A673 (cell line): Measurements from ENCODE around the gene DIMT1. TPM values are rescaled to one million over a fixed set of nuclear protein-coding genes. Genes with fewer than 3 reads are reported as not detected.

Source experiments
- BruUV-seq: library from RNA; stranded (reverse); fragments of 400-500 nt; replicated peaks from 2 replicates; lab custom pipeline; 2021; lab: Mats Ljungman, UMichigan
- CTCF ChIA-PET: fragments of 300-600 bp; sonication (Branson Sonifier 250); formaldehyde crosslinking; loops from one replicate; lab custom pipeline; 2022; ENCODE audit warnings: antibody characterized with exemption; lab: Charles Lee
- POLR2A ChIA-PET: fragments of 300-600 bp; sonication (Branson Sonifier 250); formaldehyde crosslinking; loops from one replicate; lab custom pipeline; 2022; ENCODE audit warnings: antibody characterized with exemption; ENCODE audit not compliant: low non-redundant PET; lab: Charles Lee
- DNase-seq: peaks from one replicate; pipeline ENCODE4 v3.0.0-alpha.2; 2015; ENCODE audit warnings: low spot score
- H3K27ac ChIP-seq: fragments of 200-600 bp; sonication (generic); 2 replicates; pipeline ENCODE4 v1.5.1; 2016; ENCODE audit warnings: mixed run types, low read depth, mild to moderate bottlenecking, mixed read lengths, antibody characterized with exemption, low read length; ENCODE audit not compliant: poor library complexity, severe bottlenecking
- H3K27me3 ChIP-seq: fragments of 200-600 bp; sonication (generic); replicated peaks from 2 replicates; pipeline ENCODE4 v1.6.1; 2017; ENCODE audit warnings: mixed run types, low read depth, mild to moderate bottlenecking, mixed read lengths, antibody characterized with exemption, low read length; ENCODE audit not compliant: insufficient read depth, poor library complexity
- H3K36me3 ChIP-seq: fragments of 200-600 bp; sonication (generic); 2 replicates; pipeline ENCODE4 v1.6.1; 2016; ENCODE audit warnings: mixed run types, mild to moderate bottlenecking, mixed read lengths, antibody characterized with exemption, low read length; ENCODE audit not compliant: insufficient read depth, poor library complexity, severe bottlenecking
- H3K4me1 ChIP-seq: fragments of 200-600 bp; sonication (generic); 2 replicates; pipeline ENCODE4 v1.6.1; 2017; ENCODE audit warnings: mixed run types, mild to moderate bottlenecking, mixed read lengths, antibody characterized with exemption, low read length; ENCODE audit not compliant: insufficient read depth, poor library complexity, severe bottlenecking
- H3K4me3 ChIP-seq: fragments of 200-600 bp; sonication (generic); 2 replicates; pipeline ENCODE4 v1.5.1; 2016; ENCODE audit warnings: low read depth, mixed run types, mild to moderate bottlenecking, mixed read lengths, low read length; ENCODE audit not compliant: poor library complexity, severe bottlenecking
- H3K9me3 ChIP-seq: fragments of 200-600 bp; sonication (generic); 2 replicates; pipeline ENCODE4 v1.6.1; 2016; ENCODE audit warnings: mixed run types, low read depth, mild to moderate bottlenecking, mixed read lengths, antibody characterized with exemption, low read length; ENCODE audit not compliant: poor library complexity, severe bottlenecking
- CTCF ChIP-seq: fragments of 300-800, 200-600 bp; sonication (generic); conservative IDR thresholded peaks from 2 replicates; pipeline ENCODE4 v1.5.1; 2017; ENCODE audit warnings: low read depth, mild to moderate bottlenecking, antibody characterized with exemption, low read length, moderate library complexity, mixed read lengths
- EZH2 ChIP-seq: fragments of 200-600 bp; sonication (generic); IDR thresholded peaks from 2 replicates; pipeline ENCODE4 v1.6.1; 2017; ENCODE audit warnings: borderline replicate concordance, low read depth, mild to moderate bottlenecking, mixed read lengths, antibody characterized with exemption, low read length; ENCODE audit not compliant: poor library complexity, severe bottlenecking
- intact Hi-C: fragments of 100-400 bp; cut with micrococcal nuclease; formaldehyde crosslinking; loops from one replicate; pipeline ENCODE4 v1.10.0; 2022; ENCODE audit not compliant: unreplicated experiment
- total RNA-seq: library from RNA; stranded (reverse); gene quantifications from 2 replicates; pipeline ENCODE4 v1.2.3, GENCODE V29; 2021

DIMT1 gene
- total RNA-seq, 1 experiment from 2014 or later, result 55.1 TPM

- intact Hi-C loops, result no loop called here
- no TSS peak for BruUV-seq
- Histone ChIP-seq H3K9me3 (no peaks in the 10 kb centered on the region), H3K4me1 (no peaks in the 10 kb centered on the region), H3K36me3 (peaks cover 93% of the 10 kb centered on the region), H3K27me3 (no peaks in the 10 kb centered on the region), H3K4me3 (no peak overlapping the region), H3K27ac (no peak overlapping the region)
- TF ChIP-seq CTCF (no peak), EZH2 (no peak)
- DNase-seq, result no peak
- CTCF ChIA-PET, result no interaction called here
- POLR2A ChIA-PET, result no interaction called here
These were observed 16.9 kb downstream of the DIMT1 start for GRCh38 chr5:62386824-62387223.

- CTCF ChIA-PET, result no interaction called here
- intact Hi-C loops, result no loop called here
- TF ChIP-seq EZH2 (no peak), CTCF (no peak)
These were observed 17.8 kb downstream of the DIMT1 start for GRCh38 chr5:62385816-62386400.

GRCh38 chr5:62385131-62385530 lies 18.6 kb downstream of the DIMT1 start:
- intact Hi-C loops, result no loop called here
- CTCF ChIA-PET, result no interaction called here
- no peaks in the 10 kb centered on the region for H3K27me3 ChIP-seq

More at GRCh38 chr5:62385816-62386400, 17.8 kb downstream of the DIMT1 start:
- H3K27ac ChIP-seq, result no peak overlapping the region
- TSS peak; percentile 21 for BruUV-seq
- POLR2A ChIA-PET, result no interaction called here
- peaks cover 93% of the 10 kb centered on the region for H3K36me3 ChIP-seq
- H3K9me3 ChIP-seq, result no peaks in the 10 kb centered on the region
- no peak overlapping the region for H3K4me3 ChIP-seq
- no peaks in the 10 kb centered on the region for H3K27me3 ChIP-seq
- DNase-seq, result no peak
- H3K4me1 ChIP-seq, result no peaks in the 10 kb centered on the region

More at GRCh38 chr5:62385131-62385530, 18.6 kb downstream of the DIMT1 start:
- Histone ChIP-seq H3K4me1 (no peaks in the 10 kb centered on the region), H3K36me3 (peaks cover 88% of the 10 kb centered on the region), H3K27ac (no peak overlapping the region), H3K9me3 (no peaks in the 10 kb centered on the region), H3K4me3 (no peak overlapping the region)
- DNase-seq, result no peak
- TF ChIP-seq CTCF (no peak), EZH2 (no peak)
- POLR2A ChIA-PET, result no interaction called here
- BruUV-seq, result no TSS peak
